Measurements from ENCODE around the gene TMEM18.

The TMEM18 gene

DNA sequence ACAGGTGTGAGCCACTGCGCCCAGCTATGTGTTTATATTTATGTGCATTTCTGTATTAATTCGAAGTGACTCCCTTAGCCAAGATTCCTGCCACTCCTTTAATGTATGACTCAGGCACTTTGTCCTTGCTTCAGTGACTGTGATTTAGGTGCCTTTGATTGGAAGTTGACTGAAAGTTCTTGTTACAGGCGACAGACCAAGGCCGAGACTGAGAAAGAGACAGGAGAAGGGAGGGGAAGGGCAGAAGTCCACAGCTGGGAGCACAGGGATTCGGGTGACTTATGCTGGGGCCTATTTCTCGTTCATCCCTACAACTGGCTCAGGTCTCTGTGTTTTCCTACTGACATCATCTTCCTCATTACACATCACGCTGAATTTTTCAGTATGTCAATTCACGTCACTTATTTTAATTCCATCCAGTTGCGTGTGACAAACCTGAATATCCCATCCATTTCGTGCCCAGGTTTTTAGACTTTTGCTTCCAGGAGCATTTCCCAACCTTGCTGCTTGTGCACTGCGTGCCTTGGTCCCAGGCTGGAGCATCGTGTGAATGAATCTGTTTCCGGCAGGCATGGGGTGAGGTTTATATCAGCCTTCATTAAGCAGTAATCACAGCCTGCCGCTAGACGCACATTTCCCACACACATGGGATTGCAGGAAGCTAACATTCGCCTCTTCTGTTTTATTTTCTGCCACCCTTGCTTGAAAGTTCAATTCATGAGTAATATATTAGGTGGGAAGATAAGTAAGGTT lies 42.4 kb downstream of the TMEM18 start:
- no peak for DNase-seq (ENCODE audit: low spot score)
- ChIA-PET CTCF (interaction anchor here (0.5 to 1.7 kb wide), 5 partner anchors 28 to 344 kb away, joined by 3 to 7 read pairs (median 4); no protein-coding TSS in a partner anchor), POLR2A (ENCODE audit: low non-redundant PET) (interaction anchor here (0.6 kb wide), 1 partner anchor 368 kb away, joined by 3 read pairs; no protein-coding TSS in a partner anchor)
- TF ChIP-seq, protein P1, sequence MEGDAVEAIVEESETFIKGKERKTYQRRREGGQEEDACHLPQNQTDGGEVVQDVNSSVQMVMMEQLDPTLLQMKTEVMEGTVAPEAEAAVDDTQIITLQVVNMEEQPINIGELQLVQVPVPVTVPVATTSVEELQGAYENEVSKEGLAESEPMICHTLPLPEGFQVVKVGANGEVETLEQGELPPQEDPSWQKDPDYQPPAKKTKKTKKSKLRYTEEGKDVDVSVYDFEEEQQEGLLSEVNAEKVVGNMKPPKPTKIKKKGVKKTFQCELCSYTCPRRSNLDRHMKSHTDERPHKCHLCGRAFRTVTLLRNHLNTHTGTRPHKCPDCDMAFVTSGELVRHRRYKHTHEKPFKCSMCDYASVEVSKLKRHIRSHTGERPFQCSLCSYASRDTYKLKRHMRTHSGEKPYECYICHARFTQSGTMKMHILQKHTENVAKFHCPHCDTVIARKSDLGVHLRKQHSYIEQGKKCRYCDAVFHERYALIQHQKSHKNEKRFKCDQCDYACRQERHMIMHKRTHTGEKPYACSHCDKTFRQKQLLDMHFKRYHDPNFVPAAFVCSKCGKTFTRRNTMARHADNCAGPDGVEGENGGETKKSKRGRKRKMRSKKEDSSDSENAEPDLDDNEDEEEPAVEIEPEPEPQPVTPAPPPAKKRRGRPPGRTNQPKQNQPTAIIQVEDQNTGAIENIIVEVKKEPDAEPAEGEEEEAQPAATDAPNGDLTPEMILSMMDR (conservative IDR thresholded peaks at IDR 0.05; ENCODE audit: low read depth): no peak
- H3K27ac ChIP-seq: no peak overlapping the region

DNA sequence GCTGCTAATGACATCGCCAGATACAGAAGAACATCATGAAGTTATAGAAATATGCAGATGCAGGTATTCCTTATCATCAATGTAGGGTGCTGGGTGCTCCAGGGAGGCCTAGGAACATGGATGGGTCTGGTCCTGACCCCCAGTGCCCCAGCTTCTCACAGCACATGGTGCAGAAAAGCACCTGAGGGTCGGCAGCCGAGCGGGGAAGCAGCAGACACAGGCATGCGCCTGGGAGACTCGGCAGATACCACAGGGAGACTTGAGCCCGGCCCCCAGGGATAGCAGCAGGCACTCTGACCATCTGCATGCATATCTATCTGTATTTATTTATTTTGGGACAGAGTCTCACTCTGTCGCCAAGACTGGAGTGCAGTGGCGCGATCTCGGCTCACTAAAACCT lies 43.2 kb downstream of the TMEM18 start:
- POLR2A ChIA-PET (ENCODE audit: low non-redundant PET): no interaction called here
- TF ChIP-seq, protein P1 (conservative IDR thresholded peaks at IDR 0.05; ENCODE audit: low read depth): no peak
- no peak overlapping the region for H3K27ac ChIP-seq
- DNase-seq (ENCODE audit: low spot score): no peak
- CTCF ChIA-PET: interaction anchor here (0.6 to 0.7 kb wide), 3 partner anchors 100 to 265 kb away, joined by 3 to 4 read pairs (median 3); no protein-coding TSS in a partner anchor

DNA sequence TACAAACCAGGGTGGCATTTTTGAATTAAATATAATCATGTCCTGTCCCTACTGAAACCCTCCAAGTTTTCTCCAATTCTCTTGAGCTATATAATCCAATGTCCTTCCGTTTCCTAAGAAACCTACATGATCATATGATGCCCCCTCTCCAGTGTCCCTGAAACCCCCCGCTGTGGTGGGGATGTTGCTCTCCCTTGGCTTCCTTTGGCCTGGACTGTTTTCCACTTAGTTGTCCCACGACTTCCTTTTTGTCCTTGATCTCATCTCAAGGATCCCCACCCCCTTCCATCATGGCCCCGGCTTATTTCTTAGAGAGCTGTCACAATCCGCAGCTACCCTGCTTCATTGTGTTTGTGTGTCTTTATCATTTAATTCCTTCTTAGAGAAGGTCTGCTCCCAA lies 43.8 kb downstream of the TMEM18 start:
- no peak overlapping the region for H3K27ac ChIP-seq
- TF ChIP-seq, protein P1 (conservative IDR thresholded peaks at IDR 0.05; ENCODE audit: low read depth): no peak
- POLR2A ChIA-PET (ENCODE audit: low non-redundant PET): no interaction called here
- no peak for DNase-seq (ENCODE audit: low spot score)
- CTCF ChIA-PET: interaction anchor here (0.7 kb wide), 1 partner anchor 99 kb away, joined by 3 read pairs; no protein-coding TSS in a partner anchor

DNA sequence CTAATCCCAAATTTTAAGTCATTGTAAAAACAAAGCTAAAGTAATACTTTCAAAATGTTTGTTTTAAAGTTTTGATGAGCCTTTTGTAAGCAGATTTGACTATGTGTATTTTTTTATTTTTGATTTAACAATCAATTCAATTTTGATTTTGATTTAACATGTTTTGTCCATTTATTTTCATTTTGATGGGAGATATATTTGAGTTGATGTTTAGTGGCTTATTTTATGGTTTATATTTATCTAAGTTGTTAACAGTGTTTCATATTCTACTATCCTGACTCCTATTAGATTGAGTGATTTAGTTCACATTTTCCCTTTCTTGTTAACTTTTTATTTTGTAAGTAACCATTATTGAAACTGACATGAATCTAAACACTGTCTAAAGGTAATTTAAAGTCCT lies 44.7 kb downstream of the TMEM18 start:
- no peak overlapping the region for H3K27ac ChIP-seq
- no peak for DNase-seq (ENCODE audit: low spot score)
- TF ChIP-seq, protein P1 (conservative IDR thresholded peaks at IDR 0.05; ENCODE audit: low read depth): no peak
- ChIA-PET POLR2A (ENCODE audit: low non-redundant PET) (no interaction called here), CTCF (interaction anchor here (0.7 kb wide), 1 partner anchor 64 kb away, joined by 3 read pairs; no protein-coding TSS in a partner anchor)

DNA sequence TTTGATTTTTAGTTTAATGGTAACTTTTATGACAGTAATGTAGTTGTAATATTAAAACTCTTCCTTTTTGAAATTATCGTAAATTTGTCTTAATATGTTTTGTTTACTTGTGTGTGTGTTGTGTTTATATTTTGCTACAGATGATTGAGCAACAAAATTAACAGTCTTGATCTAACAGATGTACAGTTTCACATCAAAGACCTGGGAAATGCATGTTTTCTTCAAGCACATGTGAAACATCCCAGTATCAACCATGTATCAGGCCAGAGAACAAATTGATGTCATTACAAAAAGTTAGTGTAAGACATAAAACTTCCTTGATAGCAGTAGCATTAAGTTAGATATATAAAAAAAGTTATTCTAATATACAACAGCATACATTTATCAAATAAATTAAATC lies 45.5 kb downstream of the TMEM18 start:
- TF ChIP-seq, protein P1 (conservative IDR thresholded peaks at IDR 0.05; ENCODE audit: low read depth): no peak
- no peak overlapping the region for H3K27ac ChIP-seq
- CTCF ChIA-PET: no interaction called here
- no peak for DNase-seq (ENCODE audit: low spot score)
- POLR2A ChIA-PET (ENCODE audit: low non-redundant PET): no interaction called here

DNA sequence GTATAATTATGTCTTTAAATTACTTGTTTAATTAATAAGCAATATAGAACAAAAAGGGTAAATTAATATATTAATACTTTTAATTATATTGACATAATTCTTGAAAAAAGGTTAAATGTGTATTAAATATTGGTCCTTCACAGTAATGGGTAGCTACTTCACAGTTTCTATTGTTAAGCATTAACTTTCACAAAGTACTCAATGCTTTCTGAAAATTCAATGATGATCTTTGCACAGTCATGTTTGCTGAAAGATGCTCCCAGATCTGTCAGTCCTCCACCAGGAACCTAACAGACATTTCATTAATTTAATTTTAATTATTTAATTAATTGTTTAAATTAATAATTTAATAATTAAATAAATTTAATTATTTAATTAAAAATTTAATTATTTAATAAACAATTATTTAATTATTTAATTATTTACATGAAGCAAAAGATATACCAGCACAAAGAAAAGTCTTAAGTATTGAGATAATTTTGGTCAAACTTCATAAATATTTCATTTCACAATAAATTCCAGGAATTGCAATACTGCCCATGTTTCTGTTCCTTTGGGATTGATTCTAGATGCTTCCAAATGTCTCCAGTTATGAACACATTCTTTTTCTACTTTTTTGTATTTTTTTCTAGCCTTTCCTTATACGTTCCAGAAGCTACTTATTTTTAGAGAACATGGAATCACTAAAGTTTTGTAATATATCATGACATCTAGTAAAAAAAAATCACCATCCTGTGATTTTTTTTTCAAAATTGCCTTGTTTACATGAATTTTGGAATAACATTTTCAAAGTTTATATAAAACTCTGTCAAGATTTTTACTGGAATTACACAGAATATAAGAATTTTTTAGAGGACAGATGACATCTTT lies 46.5 kb downstream of the TMEM18 start:
- no peak overlapping the region for H3K27ac ChIP-seq
- ChIA-PET CTCF (interaction anchor here (0.7 kb wide), 1 partner anchor 1092 kb away, joined by 3 read pairs; no protein-coding TSS in a partner anchor), POLR2A (ENCODE audit: low non-redundant PET) (no interaction called here)
- no peak for DNase-seq (ENCODE audit: low spot score)
- TF ChIP-seq, protein P1 (conservative IDR thresholded peaks at IDR 0.05; ENCODE audit: low read depth): no peak
